Endothelial cell (in vitro differentiated cells): ENCODE results near the gene SEMA3D. TPM values are rescaled to one million over a fixed set of nuclear protein-coding genes. Genes with fewer than 3 reads are reported as not detected.

ENCODE experiments used
- DNase-seq: peaks from one replicate; pipeline ENCODE4 v3.0.0; 2021; ENCODE audit warnings: low spot score
- H3K27ac Mint-ChIP-seq: one replicate; pipeline ENCODE4 v1.8.0; 2021; ENCODE audit warnings: mixed read lengths, inconsistent platforms; ENCODE audit not compliant: unreplicated experiment
- H3K27me3 Mint-ChIP-seq: one replicate; pipeline ENCODE4 v1.8.0; 2021; ENCODE audit warnings: mild to moderate bottlenecking, moderate library complexity, mixed read lengths, inconsistent platforms; ENCODE audit not compliant: unreplicated experiment
- H3K36me3 Mint-ChIP-seq: one replicate; pipeline ENCODE4 v1.8.0; 2021; ENCODE audit warnings: mild to moderate bottlenecking, low read depth, mixed read lengths, inconsistent platforms; ENCODE audit not compliant: unreplicated experiment
- H3K4me1 Mint-ChIP-seq: one replicate; pipeline ENCODE4 v1.8.0; 2021; ENCODE audit warnings: mild to moderate bottlenecking, mixed read lengths, inconsistent platforms; ENCODE audit not compliant: unreplicated experiment
- H3K4me3 Mint-ChIP-seq: one replicate; pipeline ENCODE4 v1.8.0; 2021; ENCODE audit warnings: mild to moderate bottlenecking, mixed read lengths, inconsistent platforms; ENCODE audit not compliant: unreplicated experiment
- H3K9me3 Mint-ChIP-seq: one replicate; pipeline ENCODE4 v1.8.0; 2021; ENCODE audit warnings: mixed read lengths, inconsistent platforms; ENCODE audit not compliant: unreplicated experiment
- CTCF ChIP-seq: fragments of 200-600 bp; sonication (generic); IDR thresholded peaks from one replicate; pipeline ENCODE4 v1.5.0; 2021; ENCODE audit warnings: antibody characterized with exemption; ENCODE audit not compliant: unreplicated experiment
- total RNA-seq: library from RNA; stranded (reverse); fragmentation: NEBNext Ultra II Directional; extraction: Animal tissue kit (Norgen Biotek cat#: 25700); gene quantifications from one replicate; pipeline ENCODE4 v1.2.1, GENCODE V29; 2021; ENCODE audit not compliant: unreplicated experiment

SEMA3D gene
- total RNA-seq, 1 donor from 2014 or later, result 1.8 TPM

DNA sequence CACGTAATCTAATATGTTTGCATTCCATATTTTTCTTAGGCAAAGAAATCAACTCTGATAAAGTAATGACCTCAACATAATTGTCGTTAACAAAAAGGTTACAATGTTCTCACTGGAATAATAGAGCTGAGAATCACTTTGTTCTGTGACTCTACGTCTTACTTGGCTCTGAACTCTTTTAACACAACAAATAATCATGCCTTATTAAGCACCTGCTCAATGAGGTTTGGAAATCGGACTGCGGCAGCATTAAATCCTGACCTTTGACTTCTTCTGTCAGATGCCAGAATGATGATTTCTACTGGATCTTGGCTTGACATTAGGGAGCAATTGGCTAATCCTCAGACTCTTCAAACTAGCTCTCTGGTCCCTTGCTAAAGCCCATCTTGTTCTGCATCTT is 233.6 kb downstream of the SEMA3D start:
- no peak overlapping the region for H3K27ac Mint-ChIP-seq
- no peaks in the 10 kb centered on the region for H3K9me3 Mint-ChIP-seq
- DNase-seq, result no peak
- no peak for TF ChIP-seq CTCF
- H3K4me3 Mint-ChIP-seq, result no peak overlapping the region
- no peaks in the 10 kb centered on the region for H3K27me3 Mint-ChIP-seq
- peaks cover 3% of the 10 kb centered on the region for H3K4me1 Mint-ChIP-seq
- H3K36me3 Mint-ChIP-seq, result no peaks in the 10 kb centered on the region

DNA sequence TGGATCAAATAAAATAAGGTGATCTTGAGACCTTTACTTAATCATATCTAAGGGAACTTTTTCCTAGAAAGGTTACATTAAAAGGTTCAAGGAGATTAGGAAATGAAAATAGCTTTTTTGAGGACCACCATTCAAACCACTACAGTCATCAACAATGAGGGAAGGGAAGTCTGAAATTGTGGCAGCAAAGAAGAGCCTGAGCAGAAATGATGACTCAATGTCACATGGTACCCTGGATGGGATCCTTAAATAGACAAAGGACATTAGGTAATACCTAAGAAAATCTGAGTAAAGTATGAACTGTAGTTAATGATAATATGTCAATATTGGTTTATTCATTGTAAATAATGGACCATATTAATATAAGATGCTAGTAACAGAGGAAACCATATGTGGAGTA is 236.0 kb downstream of the SEMA3D start:
- Mint-ChIP-seq H3K4me3 (no peak overlapping the region), H3K36me3 (no peaks in the 10 kb centered on the region), H3K9me3 (no peaks in the 10 kb centered on the region)

GRCh38 chr7:84949501-84949900 is 237.4 kb downstream of the SEMA3D start:
- no peaks in the 10 kb centered on the region for H3K36me3 Mint-ChIP-seq
- H3K27ac Mint-ChIP-seq, result no peak overlapping the region
- no peak overlapping the region for H3K4me3 Mint-ChIP-seq
- H3K4me1 Mint-ChIP-seq, result peaks cover 3% of the 10 kb centered on the region
- TF ChIP-seq CTCF, result no peak
- DNase-seq, result no peak
- H3K27me3 Mint-ChIP-seq, result no peaks in the 10 kb centered on the region
- no peaks in the 10 kb centered on the region for H3K9me3 Mint-ChIP-seq

More for the DNA sequence above, 236.0 kb downstream of the SEMA3D start:
- H3K27me3 Mint-ChIP-seq, result no peaks in the 10 kb centered on the region
- TF ChIP-seq CTCF, result no peak
- DNase-seq, result no peak
- peaks cover 3% of the 10 kb centered on the region for H3K4me1 Mint-ChIP-seq
- no peak overlapping the region for H3K27ac Mint-ChIP-seq

- H3K4me1 Mint-ChIP-seq, result peaks cover 3% of the 10 kb centered on the region
- H3K4me3 Mint-ChIP-seq, result no peak overlapping the region
Observed at GRCh38 chr7:84949067-84949466, 237.8 kb downstream of the SEMA3D start.

GRCh38 chr7:84948634-84949033 is 238.2 kb downstream of the SEMA3D start:
- no peaks in the 10 kb centered on the region for H3K27me3 Mint-ChIP-seq
- no peak overlapping the region for H3K27ac Mint-ChIP-seq
- no peak overlapping the region for H3K4me3 Mint-ChIP-seq
- no peak for DNase-seq
- H3K36me3 Mint-ChIP-seq, result no peaks in the 10 kb centered on the region
- no peak for TF ChIP-seq CTCF
- peaks cover 3% of the 10 kb centered on the region for H3K4me1 Mint-ChIP-seq
- H3K9me3 Mint-ChIP-seq, result no peaks in the 10 kb centered on the region

More at GRCh38 chr7:84949067-84949466, 237.8 kb downstream of the SEMA3D start:
- Mint-ChIP-seq H3K27ac (no peak overlapping the region), H3K27me3 (no peaks in the 10 kb centered on the region), H3K9me3 (no peaks in the 10 kb centered on the region), H3K36me3 (no peaks in the 10 kb centered on the region)
- no peak for DNase-seq
- no peak for TF ChIP-seq CTCF
